NCI-H82 treated with DMSO at 0.1 percent for 48 hours (cell line): ENCODE data around the gene ELFN1.

ENCODE experiments used
- DNase-seq: peaks from one replicate; lab custom pipeline; 2025; ENCODE audit not compliant: unreplicated experiment; lab: John Stamatoyannopoulos, UW

ELFN1 gene

GRCh38 chr7:1669954-1670893 lies at the start of gene ELFN1:
ELFN1 (plus strand) TSS chr7:1670277; CDS start chr7:1744597, 74,320 bp downstream.
- DNase-seq: peak; percentile 63

DNA sequence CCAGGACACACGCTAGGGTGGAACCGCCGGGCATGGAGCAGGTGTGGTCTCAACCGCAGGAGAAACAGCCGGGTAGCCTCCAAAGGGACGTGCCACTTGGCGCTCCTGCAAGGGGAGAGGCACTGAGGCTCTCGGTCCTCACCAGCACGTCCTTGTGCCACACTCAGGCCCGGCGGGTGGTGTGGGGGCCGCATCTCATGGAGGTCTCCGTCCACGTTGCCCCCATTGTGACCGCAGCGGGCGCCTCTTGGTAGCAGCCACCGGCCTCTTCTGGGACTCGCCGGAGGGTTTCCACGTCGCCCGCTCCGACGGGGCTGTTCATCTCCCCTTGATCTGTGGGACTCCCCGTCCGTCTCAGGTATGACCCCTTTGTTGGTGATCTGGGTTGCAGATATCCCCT lies 49.2 kb upstream of the ELFN1 start:
- no peak for DNase-seq

DNA sequence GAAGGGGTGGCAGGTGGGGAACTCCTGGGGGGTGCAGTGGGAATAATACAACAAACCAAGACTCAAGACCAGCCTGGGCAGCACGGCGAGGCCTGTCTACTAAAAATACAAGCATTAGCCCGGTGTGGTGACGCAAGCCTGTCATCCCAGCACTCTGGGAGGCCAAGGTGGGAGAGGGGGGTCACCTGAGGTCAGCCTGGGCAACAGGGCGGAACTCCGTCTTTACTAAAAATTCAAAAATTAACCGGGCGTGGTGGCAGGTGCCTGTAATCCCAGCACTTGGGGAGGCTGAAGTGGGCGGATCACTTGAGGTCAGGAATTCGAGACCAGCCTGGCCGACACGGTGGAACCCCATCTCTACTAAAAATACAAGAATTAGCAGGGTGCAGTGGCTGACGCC lies 48.4 kb upstream of the ELFN1 start:
- DNase-seq: no peak

DNA sequence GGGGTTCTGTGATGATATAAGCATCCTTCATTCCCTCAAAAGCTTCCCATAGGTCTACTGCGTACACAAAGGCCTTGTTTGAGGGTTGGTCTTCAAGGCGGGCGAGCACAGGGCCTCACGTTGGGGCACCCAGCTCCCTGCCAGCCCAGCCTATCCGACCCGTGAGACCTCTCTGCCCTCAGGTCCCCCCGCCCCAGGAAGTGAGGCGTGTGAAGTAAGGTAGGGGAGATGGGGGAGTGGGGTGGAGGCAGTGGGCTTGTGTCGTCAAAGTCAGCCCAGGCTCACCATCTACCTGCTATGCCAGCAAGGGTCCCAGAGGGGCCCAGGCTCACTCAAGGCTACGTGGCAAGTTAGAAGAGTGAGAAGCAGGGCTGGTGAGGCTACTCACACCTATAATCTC lies 47.6 kb upstream of the ELFN1 start:
- DNase-seq: no peak

- no peak for DNase-seq
Observed at GRCh38 chr7:1623810-1624209, 46.3 kb upstream of the ELFN1 start.

GRCh38 chr7:1624999-1625927 lies 44.8 kb upstream of the ELFN1 start:
- no peak for DNase-seq

GRCh38 chr7:1626769-1627168 lies 43.3 kb upstream of the ELFN1 start:
- DNase-seq: no peak

DNA sequence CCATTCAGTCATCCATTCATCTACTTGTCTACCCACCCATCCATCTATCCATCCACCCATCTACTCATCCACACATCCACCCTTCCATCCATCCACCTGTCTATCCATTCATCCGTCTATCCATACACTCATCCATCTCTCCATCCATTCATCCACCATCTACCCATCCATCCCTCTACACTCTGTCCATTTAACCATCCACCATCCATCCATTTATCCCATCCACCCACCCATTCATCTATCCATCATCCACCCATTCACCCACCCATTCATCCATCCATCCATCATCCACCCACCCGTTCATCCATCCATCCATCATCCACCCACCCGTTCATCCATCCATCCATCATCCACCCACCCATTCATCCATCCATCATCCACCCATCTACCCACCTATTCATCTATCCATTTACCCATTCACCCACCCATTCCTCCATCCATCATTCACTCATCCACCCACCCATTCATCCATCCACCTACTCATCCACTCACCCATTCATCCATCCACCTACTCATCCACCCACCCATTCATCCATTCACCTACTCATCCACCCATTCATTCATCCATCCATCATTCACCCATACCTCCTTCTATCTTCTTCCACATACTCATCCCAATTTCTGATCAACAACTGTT lies 39.3 kb upstream of the ELFN1 start:
- no peak for DNase-seq

- no peak for DNase-seq
Observed at GRCh38 chr7:1631678-1632077, 38.4 kb upstream of the ELFN1 start.

DNA sequence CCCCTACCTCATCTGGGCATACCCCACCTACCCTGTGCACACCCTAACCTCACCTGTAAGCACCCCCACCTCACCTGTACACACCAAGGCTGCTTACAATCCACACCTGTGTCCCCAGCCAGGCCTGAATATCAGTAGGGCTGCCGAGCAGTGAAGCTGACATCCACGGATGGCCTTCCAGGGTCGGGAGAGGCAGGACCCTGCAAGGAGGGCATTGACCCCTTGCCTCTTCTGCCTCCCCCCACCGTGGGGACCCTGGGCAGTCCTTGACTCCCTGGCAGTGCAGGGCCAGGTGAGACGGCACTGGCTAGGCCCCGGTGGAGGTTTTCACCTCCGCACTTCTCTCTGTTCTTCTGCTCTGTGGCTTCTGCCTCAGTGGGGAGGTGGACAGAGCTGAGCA lies 37.6 kb upstream of the ELFN1 start:
- no peak for DNase-seq

GRCh38 chr7:1632916-1633785 lies 36.9 kb upstream of the ELFN1 start:
- DNase-seq: no peak

DNA sequence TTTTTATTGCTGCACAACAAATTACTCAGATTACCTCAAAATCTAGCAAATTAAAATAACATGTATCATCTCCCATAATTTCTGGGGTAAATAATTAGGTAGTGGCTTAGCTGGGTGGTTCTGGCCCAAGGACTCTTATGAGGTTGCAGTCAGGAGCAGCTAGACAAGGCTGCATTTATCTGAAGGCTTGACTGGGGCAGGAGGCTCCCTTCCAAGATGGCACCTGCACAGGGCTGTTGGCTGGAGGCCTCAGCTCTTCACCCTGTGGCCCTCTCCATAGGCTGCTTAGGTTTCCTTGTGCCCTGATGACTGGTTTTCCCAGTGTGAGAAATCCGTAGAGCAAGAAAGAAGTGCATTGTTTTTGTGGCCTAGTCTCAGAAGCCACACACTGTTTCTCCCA lies 34.7 kb upstream of the ELFN1 start:
- DNase-seq: no peak

GRCh38 chr7:1637155-1637554 lies 32.9 kb upstream of the ELFN1 start:
- no peak for DNase-seq

GRCh38 chr7:1638215-1638661 lies 31.8 kb upstream of the ELFN1 start:
- DNase-seq: peak; percentile 29

DNA sequence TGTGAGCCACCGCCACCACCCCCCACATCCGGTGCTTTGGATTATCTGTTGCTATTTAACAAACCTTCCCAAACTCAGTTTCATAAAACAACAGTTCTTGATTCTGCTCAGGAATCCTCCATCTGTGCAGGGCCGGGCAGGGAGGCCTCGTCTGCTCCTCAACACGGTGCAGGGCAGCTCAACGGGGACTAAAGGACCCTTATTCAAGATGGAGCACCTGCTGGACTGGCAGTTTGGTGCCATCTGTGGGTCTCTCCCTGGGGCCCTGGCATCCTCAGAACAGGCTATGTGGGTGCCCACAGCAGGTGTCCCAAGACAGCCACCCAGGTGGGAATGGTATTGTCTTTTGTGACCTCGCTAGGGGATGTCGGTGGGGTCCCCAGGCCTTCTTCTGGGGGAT lies 31.0 kb upstream of the ELFN1 start:
- no peak for DNase-seq

GRCh38 chr7:1639532-1640175 lies 30.4 kb upstream of the ELFN1 start:
- DNase-seq: no peak

- no peak for DNase-seq
Observed at GRCh38 chr7:1640376-1641172, 29.5 kb upstream of the ELFN1 start.

DNA sequence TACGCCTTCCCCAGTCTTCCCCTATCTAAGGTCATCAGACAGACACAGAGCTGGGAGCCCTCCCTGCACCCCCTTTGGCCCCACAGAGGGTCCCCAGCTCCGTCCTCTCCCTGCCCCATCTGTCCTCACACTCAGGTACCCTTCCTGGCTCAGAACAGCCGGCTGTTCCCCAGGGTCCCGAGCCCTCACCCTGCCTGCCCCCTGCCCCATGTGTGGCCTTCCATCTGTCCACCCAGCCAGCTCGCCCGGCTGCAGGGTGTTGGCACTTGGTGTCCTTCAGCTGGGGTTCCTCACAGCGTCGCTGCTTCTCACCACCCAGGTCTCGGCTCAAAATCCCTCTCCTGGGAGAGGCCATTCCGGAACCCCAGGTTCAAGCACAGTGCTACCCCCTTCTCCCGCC lies 28.9 kb upstream of the ELFN1 start:
- DNase-seq: no peak

GRCh38 chr7:1641661-1642260 lies 28.3 kb upstream of the ELFN1 start:
- no peak for DNase-seq
